Lower leg skin (tissue), 4 donors: ENCODE results near the gene GADD45A. TPM values are rescaled to one million over a fixed set of nuclear protein-coding genes. Genes with fewer than 3 reads are reported as not detected.

Experiments used
- DNase-seq, 2 donors: peaks; one replicate each; pipeline ENCODE4 v3.0.0-alpha.2; 2019; ENCODE audit warnings: low spot score in 2 of 2
- H3K4me3 ChIP-seq: fragments of 200-600 bp; sonication (generic); 2 replicates; pipeline ENCODE4 v1.5.1; 2017; ENCODE audit warnings: mild to moderate bottlenecking, low read depth; ENCODE audit not compliant: poor library complexity, severe bottlenecking
- POLR2A ChIP-seq, 2 donors: fragments of 450-650 bp; IDR thresholded peaks; one replicate each; pipeline ENCODE4 v1.6.1; 2016 to 2017; ENCODE audit warnings: antibody characterized with exemption in 2 of 2, mild to moderate bottlenecking in 1 of 2, moderate library complexity in 1 of 2
- WGBS, 2 donors: methylation state at CpG; one replicate each; pipeline ENCODE4 v1.1.5; 2018; 5-methylcytosine and 5-hydroxymethylcytosine counted together
- intact Hi-C: fragments of 100-400 bp; cut with DNase I; formaldehyde crosslinking; loops from one replicate; pipeline ENCODE4 v1.15.0; 2023; ENCODE audit warnings: low total_unique reads
- total RNA-seq, 4 donors: library from RNA; depleted of rRNA; stranded (reverse); fragments of >200 nt; gene quantifications; one replicate each; pipeline ENCODE4 v1.1.0, GENCODE V29; 2016
- TF ChIP-seq, protein P1 (sequence below), 3 donors: fragments of 450-650 bp; IDR thresholded peaks; one replicate each; pipeline ENCODE4 v1.5.1; 2016; ENCODE audit warnings: antibody characterized with exemption in 3 of 3, mild to moderate bottlenecking in 3 of 3, moderate library complexity in 2 of 3

Gene GADD45A
- total RNA-seq, 4 donors from 2014 or later, result 25.2 to 44.4 (median 29.0) TPM

DNA sequence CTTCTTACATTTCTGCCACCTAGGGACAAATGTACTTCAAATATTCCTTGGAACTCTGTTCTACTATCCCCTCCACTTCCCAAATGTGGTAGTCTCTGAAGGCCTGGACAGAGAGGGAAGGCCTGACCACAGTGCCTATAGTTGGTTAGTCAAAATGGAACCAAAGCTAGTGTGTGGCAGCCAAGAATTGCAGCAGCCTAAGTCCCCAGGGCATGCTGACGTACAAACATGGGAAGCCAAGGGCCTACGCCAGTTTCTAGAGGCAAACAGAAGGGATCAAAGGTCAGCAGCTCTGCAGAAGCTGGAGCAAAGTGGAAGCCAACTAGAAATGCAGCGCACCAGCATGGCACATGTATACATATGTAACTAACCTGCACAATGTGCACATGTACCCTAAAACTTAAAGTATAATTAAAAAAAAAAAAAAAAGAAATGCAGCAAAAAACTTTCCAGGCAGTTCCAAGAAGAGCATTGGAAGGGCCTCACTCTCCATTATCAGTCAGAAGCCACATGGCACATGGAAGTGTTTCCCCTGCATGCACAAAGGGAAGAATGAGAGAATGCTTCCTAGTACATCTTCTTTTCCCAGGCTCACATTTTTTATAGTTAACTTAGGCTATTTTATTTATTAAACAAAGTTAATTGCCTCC is 39.4 kb upstream of the GADD45A start:
- no peak overlapping the region for H3K4me3 ChIP-seq
- TF ChIP-seq, protein P1, sequence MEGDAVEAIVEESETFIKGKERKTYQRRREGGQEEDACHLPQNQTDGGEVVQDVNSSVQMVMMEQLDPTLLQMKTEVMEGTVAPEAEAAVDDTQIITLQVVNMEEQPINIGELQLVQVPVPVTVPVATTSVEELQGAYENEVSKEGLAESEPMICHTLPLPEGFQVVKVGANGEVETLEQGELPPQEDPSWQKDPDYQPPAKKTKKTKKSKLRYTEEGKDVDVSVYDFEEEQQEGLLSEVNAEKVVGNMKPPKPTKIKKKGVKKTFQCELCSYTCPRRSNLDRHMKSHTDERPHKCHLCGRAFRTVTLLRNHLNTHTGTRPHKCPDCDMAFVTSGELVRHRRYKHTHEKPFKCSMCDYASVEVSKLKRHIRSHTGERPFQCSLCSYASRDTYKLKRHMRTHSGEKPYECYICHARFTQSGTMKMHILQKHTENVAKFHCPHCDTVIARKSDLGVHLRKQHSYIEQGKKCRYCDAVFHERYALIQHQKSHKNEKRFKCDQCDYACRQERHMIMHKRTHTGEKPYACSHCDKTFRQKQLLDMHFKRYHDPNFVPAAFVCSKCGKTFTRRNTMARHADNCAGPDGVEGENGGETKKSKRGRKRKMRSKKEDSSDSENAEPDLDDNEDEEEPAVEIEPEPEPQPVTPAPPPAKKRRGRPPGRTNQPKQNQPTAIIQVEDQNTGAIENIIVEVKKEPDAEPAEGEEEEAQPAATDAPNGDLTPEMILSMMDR (IDR thresholded peaks at IDR 0.05), result no peak
- no peak for TF ChIP-seq POLR2A (IDR thresholded peaks at IDR 0.05)
- DNase-seq, result peak in 1 of 2 donors; percentile 43
- intact Hi-C loops, result loop anchor here (10.0 kb wide), 1 partner anchor 511 kb away; the partner anchor contains the start of gene C1orf141
- 29 to 36% methylated on average over 3 of the region's 3 CpGs for WGBS, 2 donors

DNA sequence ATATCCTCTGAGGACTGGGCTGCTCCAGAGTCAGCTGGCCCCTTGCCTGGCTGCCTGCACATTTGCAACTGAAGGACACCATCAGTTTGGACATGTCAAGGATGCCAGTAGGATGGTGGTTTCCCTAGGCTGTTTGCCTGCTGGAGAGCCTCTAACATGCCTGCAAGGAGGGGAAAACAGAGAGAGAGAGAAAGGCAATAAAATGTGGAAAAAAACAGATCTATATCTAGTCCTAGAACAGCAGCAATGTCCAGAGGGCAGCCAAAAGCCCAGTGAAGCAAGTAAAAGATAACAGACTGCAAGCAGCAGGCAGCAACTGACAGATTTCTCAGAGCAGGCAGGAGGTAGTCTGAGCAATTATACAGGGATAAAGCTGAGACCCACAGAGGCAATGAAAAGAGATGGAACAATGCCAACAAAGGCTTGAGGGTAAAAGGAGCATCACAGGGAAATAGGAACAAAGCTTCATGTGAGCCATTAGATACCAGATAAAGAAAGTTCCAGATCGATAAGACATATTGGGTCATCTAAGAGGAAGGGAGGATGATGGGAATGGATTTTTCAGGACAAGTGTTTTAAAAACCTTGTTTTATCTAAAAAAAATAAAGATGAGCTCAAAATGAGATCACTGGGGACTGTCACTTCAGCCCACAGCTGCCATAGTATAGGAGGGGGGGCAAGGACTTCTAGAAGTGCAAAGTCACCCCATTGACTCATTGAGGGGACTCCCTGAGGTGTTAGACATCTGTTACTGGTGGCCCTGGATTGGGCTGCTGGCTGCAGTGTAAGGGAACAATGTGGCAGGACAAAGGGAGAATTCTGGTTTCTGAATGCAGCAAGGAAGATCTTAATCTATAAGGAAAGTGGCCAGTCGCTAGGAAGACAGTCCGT is 38.6 kb upstream of the GADD45A start:
- H3K4me3 ChIP-seq, result no peak overlapping the region

DNA sequence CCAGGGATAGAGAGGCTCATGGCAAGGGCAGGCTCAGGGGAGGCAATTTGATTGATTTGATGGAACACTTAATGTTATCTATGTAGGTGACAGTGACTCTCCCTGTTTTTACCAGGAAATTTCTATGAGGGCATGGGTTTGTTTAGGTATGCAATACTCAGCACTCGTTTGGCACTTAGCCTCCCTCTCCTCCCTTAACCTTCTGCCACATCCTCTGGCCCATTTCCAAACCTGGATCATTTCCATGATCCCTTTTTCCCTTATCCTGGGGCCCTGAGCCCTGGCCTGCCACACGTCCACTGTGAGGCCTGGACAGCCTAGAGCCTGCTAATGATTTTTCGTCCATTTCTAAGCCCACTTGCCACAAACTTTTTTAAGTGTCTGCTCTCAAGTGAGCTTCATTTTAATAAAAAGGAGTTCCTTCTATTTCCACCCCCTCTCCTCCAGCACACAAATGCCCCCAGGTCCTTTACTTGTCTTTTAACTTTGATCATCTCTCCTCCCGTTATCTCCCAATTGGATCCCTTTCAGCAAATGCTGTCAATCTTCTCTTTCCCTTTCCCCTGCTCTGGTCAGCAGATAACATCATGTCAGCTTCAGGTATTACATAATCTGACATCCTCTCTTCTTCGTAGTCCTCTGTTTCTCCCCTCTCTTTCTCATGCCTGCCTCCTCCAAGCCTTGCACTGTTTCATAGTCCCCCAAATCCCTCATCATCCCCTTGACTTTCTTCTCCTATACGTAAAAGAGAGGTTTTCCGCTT is 37.8 kb upstream of the GADD45A start:
- no peak for DNase-seq
- no peak for TF ChIP-seq POLR2A (IDR thresholded peaks at IDR 0.05)
- TF ChIP-seq, protein P1 (IDR thresholded peaks at IDR 0.05), result no peak
- 53 to 60% methylated on average over 7 of the region's 7 CpGs for WGBS, 2 donors
- H3K4me3 ChIP-seq, result no peak overlapping the region
- intact Hi-C loops, result loop anchor here (10.0 kb wide), 1 partner anchor 512 kb away; the partner anchor contains the start of gene C1orf141

More for the DNA sequence above, 38.6 kb upstream of the GADD45A start:
- intact Hi-C loops, result loop anchor here (10.0 kb wide), 1 partner anchor 512 kb away; the partner anchor contains the start of gene C1orf141
- TF ChIP-seq, protein P1 (IDR thresholded peaks at IDR 0.05), result no peak
- no peak for TF ChIP-seq POLR2A (IDR thresholded peaks at IDR 0.05)
- 49 to 76% methylated on average over 3 of the region's 3 CpGs for WGBS, 2 donors
- no peak for DNase-seq

DNA sequence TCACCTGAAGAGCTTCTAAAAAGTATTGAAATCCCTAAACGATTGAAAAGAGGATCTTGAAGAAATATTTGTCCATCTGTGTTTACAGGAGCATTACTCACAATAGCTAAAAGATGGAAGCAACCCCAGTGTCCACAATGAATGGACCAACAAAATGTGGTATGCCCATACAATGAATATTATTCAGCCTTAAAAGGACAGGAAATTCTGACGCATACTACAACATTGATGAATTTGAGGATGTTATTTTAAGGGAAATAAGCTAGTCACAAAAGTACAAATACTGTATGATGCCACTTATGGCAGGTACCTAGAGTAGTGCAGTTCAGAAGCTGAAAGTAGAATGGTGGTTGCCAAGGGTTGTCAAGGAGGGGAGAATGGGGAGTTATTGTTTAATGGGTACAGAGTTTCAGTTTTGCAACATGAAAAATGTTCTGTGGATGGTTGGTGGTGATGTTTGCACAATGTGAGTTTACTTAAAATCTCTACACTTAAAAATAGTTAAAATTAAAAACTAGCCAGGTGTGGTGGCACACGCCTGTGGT is 37.1 kb upstream of the GADD45A start:
- no peak for DNase-seq
- 90 to 92% methylated on average over 3 of the region's 3 CpGs for WGBS, 2 donors
- no peak for TF ChIP-seq POLR2A (IDR thresholded peaks at IDR 0.05)
- TF ChIP-seq, protein P1 (IDR thresholded peaks at IDR 0.05), result no peak
- no peak overlapping the region for H3K4me3 ChIP-seq
- intact Hi-C loops, result loop anchor here (10.0 kb wide), 1 partner anchor 513 kb away; the partner anchor contains the start of gene C1orf141
